Measurements from ENCODE around the gene CDC42EP2. TPM values are rescaled to one million over a fixed set of nuclear protein-coding genes. Genes with fewer than 3 reads are reported as not detected.

Gene CDC42EP2
- total and polyA plus RNA-seq, 2 donors from 2014 or later = 13.7 to 19.4 TPM

GRCh38 chr11:65340226-65340625 lies 25.6 kb downstream of the CDC42EP2 start:
- Histone ChIP-seq H3K4me1 (ENCODE audit: control insufficient read depth in 2 of 3, insufficient read depth in 2 of 3, low read depth in 1 of 3, low read length in 3 of 3) (peaks cover 0 to 8% (median 3%) of the 10 kb centered on the region in 3 donors), H3K4me3 (ENCODE audit: low read length in 3 of 3) (no peak overlapping the region), H3K9me3 (ENCODE audit: control insufficient read depth in 2 of 3, insufficient read depth in 1 of 3, low read length in 3 of 3) (no peaks in the 10 kb centered on the region), H3K27me3 (ENCODE audit: control insufficient read depth, insufficient read depth, low read length) (no peaks in the 10 kb centered on the region), H3K36me3 (ENCODE audit: control insufficient read depth in 2 of 3, insufficient read depth in 3 of 3, low read length in 3 of 3) (peaks cover 13 to 41% (median 41%) of the 10 kb centered on the region in 3 donors), H3K27ac (ENCODE audit: low read depth in 2 of 2, low read length in 2 of 2) (no peak overlapping the region), H3K9ac (ENCODE audit: low read length in 3 of 3) (no peak overlapping the region)
- FAIRE-seq (no peak), DNase-seq (peak in 1 of 5 donors; percentile 16)
- TF ChIP-seq, protein P1, sequence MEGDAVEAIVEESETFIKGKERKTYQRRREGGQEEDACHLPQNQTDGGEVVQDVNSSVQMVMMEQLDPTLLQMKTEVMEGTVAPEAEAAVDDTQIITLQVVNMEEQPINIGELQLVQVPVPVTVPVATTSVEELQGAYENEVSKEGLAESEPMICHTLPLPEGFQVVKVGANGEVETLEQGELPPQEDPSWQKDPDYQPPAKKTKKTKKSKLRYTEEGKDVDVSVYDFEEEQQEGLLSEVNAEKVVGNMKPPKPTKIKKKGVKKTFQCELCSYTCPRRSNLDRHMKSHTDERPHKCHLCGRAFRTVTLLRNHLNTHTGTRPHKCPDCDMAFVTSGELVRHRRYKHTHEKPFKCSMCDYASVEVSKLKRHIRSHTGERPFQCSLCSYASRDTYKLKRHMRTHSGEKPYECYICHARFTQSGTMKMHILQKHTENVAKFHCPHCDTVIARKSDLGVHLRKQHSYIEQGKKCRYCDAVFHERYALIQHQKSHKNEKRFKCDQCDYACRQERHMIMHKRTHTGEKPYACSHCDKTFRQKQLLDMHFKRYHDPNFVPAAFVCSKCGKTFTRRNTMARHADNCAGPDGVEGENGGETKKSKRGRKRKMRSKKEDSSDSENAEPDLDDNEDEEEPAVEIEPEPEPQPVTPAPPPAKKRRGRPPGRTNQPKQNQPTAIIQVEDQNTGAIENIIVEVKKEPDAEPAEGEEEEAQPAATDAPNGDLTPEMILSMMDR (IDR thresholded peaks at IDR 0.05; ENCODE audit: borderline replicate concordance, extremely low read depth, insufficient read depth) = no peak
- intact Hi-C loops (cut with DNase I) = no loop called here

- no peaks in the 10 kb centered on the region for H3K27me3 ChIP-seq (ENCODE audit: control insufficient read depth, insufficient read depth, low read length)
Observed at GRCh38 chr11:65341856-65342255, 27.2 kb downstream of the CDC42EP2 start.

GRCh38 chr11:65351511-65351910 lies 36.8 kb downstream of the CDC42EP2 start:
- no peak overlapping the region for H3K27ac ChIP-seq (ENCODE audit: low read depth in 2 of 2, low read length in 2 of 2)
- H3K27me3 ChIP-seq (ENCODE audit: control insufficient read depth, insufficient read depth, low read length) = no peaks in the 10 kb centered on the region
- H3K9ac ChIP-seq (ENCODE audit: low read length in 3 of 3) = no peak overlapping the region
- intact Hi-C loops (cut with DNase I) = no loop called here
- FAIRE-seq = no peak
- H3K4me3 ChIP-seq (ENCODE audit: low read length in 3 of 3) = no peak overlapping the region
- H3K4me1 ChIP-seq (ENCODE audit: control insufficient read depth in 2 of 3, insufficient read depth in 2 of 3, low read depth in 1 of 3, low read length in 3 of 3) = peaks cover 0 to 14% (median 7%) of the 10 kb centered on the region in 3 donors
- peaks cover 9 to 37% (median 30%) of the 10 kb centered on the region in 3 donors for H3K36me3 ChIP-seq (ENCODE audit: control insufficient read depth in 2 of 3, insufficient read depth in 3 of 3, low read length in 3 of 3)
- no peaks in the 10 kb centered on the region for H3K9me3 ChIP-seq (ENCODE audit: control insufficient read depth in 2 of 3, insufficient read depth in 1 of 3, low read length in 3 of 3)
- TF ChIP-seq, protein P1 (IDR thresholded peaks at IDR 0.05; ENCODE audit: borderline replicate concordance, extremely low read depth, insufficient read depth) = no peak
- peak in 1 of 5 donors; percentile 1 for DNase-seq

More at GRCh38 chr11:65341856-65342255, 27.2 kb downstream of the CDC42EP2 start:
- DNase-seq = no peak
- Histone ChIP-seq H3K9me3 (ENCODE audit: control insufficient read depth in 2 of 3, insufficient read depth in 1 of 3, low read length in 3 of 3) (no peaks in the 10 kb centered on the region), H3K4me3 (ENCODE audit: low read length in 3 of 3) (no peak overlapping the region), H3K9ac (ENCODE audit: low read length in 3 of 3) (no peak overlapping the region), H3K27ac (ENCODE audit: low read depth in 2 of 2, low read length in 2 of 2) (no peak overlapping the region), H3K4me1 (ENCODE audit: control insufficient read depth in 2 of 3, insufficient read depth in 2 of 3, low read depth in 1 of 3, low read length in 3 of 3) (peaks cover 0 to 5% (median 0%) of the 10 kb centered on the region in 3 donors), H3K36me3 (ENCODE audit: control insufficient read depth in 2 of 3, insufficient read depth in 3 of 3, low read length in 3 of 3) (peaks cover 17 to 56% (median 55%) of the 10 kb centered on the region in 3 donors)
- TF ChIP-seq, protein P1 (IDR thresholded peaks at IDR 0.05; ENCODE audit: borderline replicate concordance, extremely low read depth, insufficient read depth) = no peak
- intact Hi-C loops (cut with DNase I) = no loop called here
- FAIRE-seq = no peak

GRCh38 chr11:65352783-65353182 lies 38.1 kb downstream of the CDC42EP2 start:
- DNase-seq (no peak), FAIRE-seq (peak; percentile 39)
- H3K27me3 ChIP-seq (ENCODE audit: control insufficient read depth, insufficient read depth, low read length) = no peaks in the 10 kb centered on the region
- intact Hi-C loops (cut with DNase I) = no loop called here
- H3K4me3 ChIP-seq (ENCODE audit: low read length in 3 of 3) = no peak overlapping the region
- peaks cover 0 to 19% (median 12%) of the 10 kb centered on the region in 3 donors for H3K4me1 ChIP-seq (ENCODE audit: control insufficient read depth in 2 of 3, insufficient read depth in 2 of 3, low read depth in 1 of 3, low read length in 3 of 3)
- no peak overlapping the region for H3K9ac ChIP-seq (ENCODE audit: low read length in 3 of 3)
- peaks cover 7 to 35% (median 28%) of the 10 kb centered on the region in 3 donors for H3K36me3 ChIP-seq (ENCODE audit: control insufficient read depth in 2 of 3, insufficient read depth in 3 of 3, low read length in 3 of 3)
- TF ChIP-seq, protein P1 (IDR thresholded peaks at IDR 0.05; ENCODE audit: borderline replicate concordance, extremely low read depth, insufficient read depth) = peak; percentile 19
- no peak overlapping the region for H3K27ac ChIP-seq (ENCODE audit: low read depth in 2 of 2, low read length in 2 of 2)
- no peaks in the 10 kb centered on the region for H3K9me3 ChIP-seq (ENCODE audit: control insufficient read depth in 2 of 3, insufficient read depth in 1 of 3, low read length in 3 of 3)
